Mammary epithelial cell (primary cell): ENCODE results near the gene SLAIN2.

Experiments
- CTCF ChIP-seq, 2 donors: IDR thresholded peaks in 1 of 2; conservative IDR thresholded peaks in 1 of 2; 2 replicates each; pipeline ENCODE4 v1.5.1; 2011 to 2012; ENCODE audit warnings: inconsistent platforms in 2 of 2, low read length in 2 of 2, mild to moderate bottlenecking in 2 of 2, control low read depth in 1 of 2, low read depth in 1 of 2; ENCODE audit not compliant: insufficient read depth in 1 of 2; ENCODE audit errors: extremely low read depth in 1 of 2
- EZH2 ChIP-seq: IDR thresholded peaks from 2 replicates; pipeline ENCODE4 v1.6.1; 2012; ENCODE audit warnings: low read length, inconsistent platforms, borderline replicate concordance

- TF ChIP-seq CTCF (conservative IDR thresholded peaks at IDR 0.05 in 1 of 2, IDR thresholded peaks at IDR 0.05 in 1 of 2; ENCODE audit: extremely low read depth in 1 of 2, insufficient read depth in 1 of 2, low read depth in 1 of 2, low read length in 2 of 2) (no peak), EZH2 (no peak)
These were observed 109.4 kb downstream of the SLAIN2 start for GRCh38 chr4:48450740-48451139.
